Measurements from ENCODE around the gene MBD1. TPM values are rescaled to one million over a fixed set of nuclear protein-coding genes. Genes with fewer than 3 reads are reported as not detected.

MBD1 gene
- total RNA-seq, 1 donor from 2014 or later: 74.4 TPM

DNA sequence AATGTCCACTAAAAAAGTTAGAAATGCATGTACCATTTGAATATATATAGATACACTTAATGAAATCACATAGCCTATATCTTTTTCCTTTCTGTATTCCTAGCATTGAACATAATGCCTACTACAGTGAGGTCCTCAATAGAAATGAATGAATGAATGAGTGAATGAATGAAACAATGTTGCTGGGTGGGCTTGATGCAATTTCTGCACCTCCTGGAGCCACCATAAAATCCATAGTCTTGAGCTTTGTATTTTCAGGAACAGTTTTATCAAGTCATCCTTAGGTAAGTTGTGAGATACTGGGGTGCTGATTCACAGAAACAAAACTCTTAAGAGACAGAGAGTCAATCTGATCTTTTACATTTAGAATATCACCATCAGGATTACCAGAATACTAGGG, 18.3 kb downstream of the MBD1 start:
- no peaks in the 10 kb centered on the region for H3K9me3 ChIP-seq (ENCODE audit: insufficient read depth, low read depth, low read length)
- peaks cover 6% of the 10 kb centered on the region for H3K4me1 ChIP-seq (ENCODE audit: insufficient read depth, low read length)
- H3K36me3 ChIP-seq (ENCODE audit: insufficient read depth, low read length): no peaks in the 10 kb centered on the region
- Mint-ChIP-seq H3K27me3 (ENCODE audit: low read depth, unreplicated experiment) (no peaks in the 10 kb centered on the region), H3K27ac (ENCODE audit: unreplicated experiment) (no peak overlapping the region), H3K4me1 (ENCODE audit: low read depth, unreplicated experiment) (no peaks in the 10 kb centered on the region), H3K36me3 (ENCODE audit: low read depth, unreplicated experiment) (peaks cover 1% of the 10 kb centered on the region), H3K4me3 (ENCODE audit: unreplicated experiment) (no peak overlapping the region), H3K9me3 (ENCODE audit: unreplicated experiment) (no peaks in the 10 kb centered on the region)
- DNase-seq (ENCODE audit: low read depth): no peak
- no peak for FAIRE-seq
- no peaks in the 10 kb centered on the region for H3K27me3 ChIP-seq (ENCODE audit: insufficient read depth, low read length)
- TF ChIP-seq EZH2 (IDR thresholded peaks at IDR 0.05; ENCODE audit: insufficient read depth, low read length): no peak
- TF ChIP-seq, protein P1, sequence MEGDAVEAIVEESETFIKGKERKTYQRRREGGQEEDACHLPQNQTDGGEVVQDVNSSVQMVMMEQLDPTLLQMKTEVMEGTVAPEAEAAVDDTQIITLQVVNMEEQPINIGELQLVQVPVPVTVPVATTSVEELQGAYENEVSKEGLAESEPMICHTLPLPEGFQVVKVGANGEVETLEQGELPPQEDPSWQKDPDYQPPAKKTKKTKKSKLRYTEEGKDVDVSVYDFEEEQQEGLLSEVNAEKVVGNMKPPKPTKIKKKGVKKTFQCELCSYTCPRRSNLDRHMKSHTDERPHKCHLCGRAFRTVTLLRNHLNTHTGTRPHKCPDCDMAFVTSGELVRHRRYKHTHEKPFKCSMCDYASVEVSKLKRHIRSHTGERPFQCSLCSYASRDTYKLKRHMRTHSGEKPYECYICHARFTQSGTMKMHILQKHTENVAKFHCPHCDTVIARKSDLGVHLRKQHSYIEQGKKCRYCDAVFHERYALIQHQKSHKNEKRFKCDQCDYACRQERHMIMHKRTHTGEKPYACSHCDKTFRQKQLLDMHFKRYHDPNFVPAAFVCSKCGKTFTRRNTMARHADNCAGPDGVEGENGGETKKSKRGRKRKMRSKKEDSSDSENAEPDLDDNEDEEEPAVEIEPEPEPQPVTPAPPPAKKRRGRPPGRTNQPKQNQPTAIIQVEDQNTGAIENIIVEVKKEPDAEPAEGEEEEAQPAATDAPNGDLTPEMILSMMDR (IDR thresholded peaks at IDR 0.05; ENCODE audit: insufficient read depth, low read depth, low read length): no peak
- H3K4me2 ChIP-seq (ENCODE audit: low read length): no peak overlapping the region
- no peak overlapping the region for H2AFZ ChIP-seq (ENCODE audit: low read depth, low read length)
- H4K20me1 ChIP-seq (ENCODE audit: insufficient read depth, low read length): no peaks in the 10 kb centered on the region
- no peak overlapping the region for H3K4me3 ChIP-seq (ENCODE audit: insufficient read depth, low read depth, low read length)
- no peak overlapping the region for H3K27ac ChIP-seq (ENCODE audit: low read depth, low read length)
- H3K9ac ChIP-seq (ENCODE audit: low read length): no peak overlapping the region
- H3K79me2 ChIP-seq (ENCODE audit: insufficient read depth, low read length): no peaks in the 10 kb centered on the region

- Histone ChIP-seq H3K4me1 (ENCODE audit: insufficient read depth, low read length) (no peaks in the 10 kb centered on the region), H2AFZ (ENCODE audit: low read depth, low read length) (no peak overlapping the region), H3K9me3 (ENCODE audit: insufficient read depth, low read depth, low read length) (no peaks in the 10 kb centered on the region), H3K36me3 (ENCODE audit: insufficient read depth, low read length) (no peaks in the 10 kb centered on the region), H4K20me1 (ENCODE audit: insufficient read depth, low read length) (no peaks in the 10 kb centered on the region), H3K9ac (ENCODE audit: low read length) (no peak overlapping the region), H3K27me3 (ENCODE audit: insufficient read depth, low read length) (no peaks in the 10 kb centered on the region), H3K27ac (ENCODE audit: low read depth, low read length) (no peak overlapping the region), H3K4me3 (ENCODE audit: insufficient read depth, low read depth, low read length) (no peak overlapping the region), H3K4me2 (ENCODE audit: low read length) (no peak overlapping the region), H3K79me2 (ENCODE audit: insufficient read depth, low read length) (no peaks in the 10 kb centered on the region)
- TF ChIP-seq EZH2 (IDR thresholded peaks at IDR 0.05; ENCODE audit: insufficient read depth, low read length): no peak
- TF ChIP-seq, protein P1 (IDR thresholded peaks at IDR 0.05; ENCODE audit: insufficient read depth, low read depth, low read length): no peak
- FAIRE-seq (no peak), DNase-seq (ENCODE audit: low read depth) (no peak)
- no peaks in the 10 kb centered on the region for H3K4me1 Mint-ChIP-seq (ENCODE audit: low read depth, unreplicated experiment)
- H3K36me3 Mint-ChIP-seq (ENCODE audit: low read depth, unreplicated experiment): no peaks in the 10 kb centered on the region
- H3K4me3 Mint-ChIP-seq (ENCODE audit: unreplicated experiment): no peak overlapping the region
- no peaks in the 10 kb centered on the region for H3K27me3 Mint-ChIP-seq (ENCODE audit: low read depth, unreplicated experiment)
- H3K27ac Mint-ChIP-seq (ENCODE audit: unreplicated experiment): no peak overlapping the region
- H3K9me3 Mint-ChIP-seq (ENCODE audit: unreplicated experiment): no peaks in the 10 kb centered on the region
Observed at GRCh38 chr18:50250935-50251334, 30.4 kb downstream of the MBD1 start.

GRCh38 chr18:50249576-50249975, 31.7 kb downstream of the MBD1 start:
- Mint-ChIP-seq H3K27ac (ENCODE audit: unreplicated experiment) (no peak overlapping the region), H3K4me1 (ENCODE audit: low read depth, unreplicated experiment) (no peaks in the 10 kb centered on the region), H3K4me3 (ENCODE audit: unreplicated experiment) (no peak overlapping the region), H3K36me3 (ENCODE audit: low read depth, unreplicated experiment) (no peaks in the 10 kb centered on the region), H3K27me3 (ENCODE audit: low read depth, unreplicated experiment) (no peaks in the 10 kb centered on the region), H3K9me3 (ENCODE audit: unreplicated experiment) (no peaks in the 10 kb centered on the region)
- Histone ChIP-seq H3K4me1 (ENCODE audit: insufficient read depth, low read length) (no peaks in the 10 kb centered on the region), H3K9me3 (ENCODE audit: insufficient read depth, low read depth, low read length) (no peaks in the 10 kb centered on the region), H4K20me1 (ENCODE audit: insufficient read depth, low read length) (no peaks in the 10 kb centered on the region), H3K4me2 (ENCODE audit: low read length) (no peak overlapping the region), H3K27me3 (ENCODE audit: insufficient read depth, low read length) (no peaks in the 10 kb centered on the region), H3K79me2 (ENCODE audit: insufficient read depth, low read length) (no peaks in the 10 kb centered on the region), H3K9ac (ENCODE audit: low read length) (no peak overlapping the region), H2AFZ (ENCODE audit: low read depth, low read length) (no peak overlapping the region), H3K4me3 (ENCODE audit: insufficient read depth, low read depth, low read length) (no peak overlapping the region), H3K36me3 (ENCODE audit: insufficient read depth, low read length) (no peaks in the 10 kb centered on the region), H3K27ac (ENCODE audit: low read depth, low read length) (no peak overlapping the region)
- no peak for DNase-seq (ENCODE audit: low read depth)
- no peak for FAIRE-seq
- TF ChIP-seq, protein P1 (IDR thresholded peaks at IDR 0.05; ENCODE audit: insufficient read depth, low read depth, low read length): no peak
- TF ChIP-seq EZH2 (IDR thresholded peaks at IDR 0.05; ENCODE audit: insufficient read depth, low read length): no peak
